ENCODE results near the gene ADCY6. TPM values are rescaled to one million over a fixed set of nuclear protein-coding genes. Genes with fewer than 3 reads are reported as not detected.
A peak's percentile ranks its signal among the peaks of the same experiment; 100 is the strongest.
"Not testable (repeated sequence)": the region's sequence is repeated elsewhere in the genome, so short reads cannot be mapped to it uniquely, and the experiment has no call there.

The ADCY6 gene
- total RNA-seq, 1 experiment from 2014 or later, result 31.5 TPM

DNA sequence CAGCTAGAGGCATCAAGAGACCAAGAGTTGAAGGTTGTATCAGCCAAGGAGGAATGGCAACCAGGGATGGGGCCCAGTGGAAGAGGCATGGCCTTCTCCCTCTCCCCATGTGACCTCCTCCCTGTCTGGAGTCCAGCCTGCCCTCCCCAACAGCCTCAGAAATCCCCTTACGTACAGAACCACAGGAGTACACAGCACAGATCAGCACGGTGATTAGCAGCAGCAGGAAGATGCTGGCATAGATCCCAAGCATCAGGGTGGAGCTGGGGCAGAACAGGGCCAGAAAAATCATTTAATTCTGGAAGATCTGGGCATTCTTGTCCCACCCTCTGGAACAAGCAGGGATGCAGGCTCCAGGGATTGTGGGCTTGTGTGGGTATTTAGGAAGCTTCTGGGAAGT is 14.4 kb downstream of the ADCY6 start:
- in situ Hi-C loops (cut with HindIII; ENCODE audit: low pct_unique_long_range_greater_than_20kb, low sequenced_read_pairs), result no loop called here
- no peak for DNase-seq (ENCODE audit: low read depth, low spot score)

- no peak for DNase-seq (ENCODE audit: low read depth, low spot score)
- in situ Hi-C loops (cut with HindIII; ENCODE audit: low pct_unique_long_range_greater_than_20kb, low sequenced_read_pairs), result no loop called here
Observed at GRCh38 chr12:48773686-48774085, 15.2 kb downstream of the ADCY6 start.

GRCh38 chr12:48771588-48772112 is 17.2 kb downstream of the ADCY6 start:
- in situ Hi-C loops (cut with HindIII; ENCODE audit: low pct_unique_long_range_greater_than_20kb, low sequenced_read_pairs), result no loop called here
- no peak for DNase-seq (ENCODE audit: low read depth, low spot score)

DNA sequence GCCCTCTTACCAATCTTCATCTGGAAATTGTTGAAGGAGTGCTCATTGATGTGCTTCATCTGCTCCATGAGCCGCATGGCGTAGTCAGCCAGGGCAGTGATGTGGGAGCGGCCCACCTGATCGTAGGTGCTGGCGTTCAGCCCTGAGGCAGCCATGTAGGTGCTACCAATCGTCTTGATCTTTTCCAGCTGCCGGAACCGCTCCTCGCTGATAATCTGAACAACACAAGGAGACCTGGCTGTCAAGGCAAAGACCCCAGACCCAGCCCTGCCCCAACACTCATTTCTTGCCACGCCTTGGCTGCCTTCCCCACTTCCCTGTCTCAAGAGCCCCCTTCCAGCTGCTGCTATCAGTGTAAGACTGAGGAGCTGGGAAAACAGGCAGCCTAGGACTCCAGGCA is 18.1 kb downstream of the ADCY6 start:
- in situ Hi-C loops (cut with HindIII; ENCODE audit: low pct_unique_long_range_greater_than_20kb, low sequenced_read_pairs), result no loop called here
- no peak for DNase-seq (ENCODE audit: low read depth, low spot score)

DNA sequence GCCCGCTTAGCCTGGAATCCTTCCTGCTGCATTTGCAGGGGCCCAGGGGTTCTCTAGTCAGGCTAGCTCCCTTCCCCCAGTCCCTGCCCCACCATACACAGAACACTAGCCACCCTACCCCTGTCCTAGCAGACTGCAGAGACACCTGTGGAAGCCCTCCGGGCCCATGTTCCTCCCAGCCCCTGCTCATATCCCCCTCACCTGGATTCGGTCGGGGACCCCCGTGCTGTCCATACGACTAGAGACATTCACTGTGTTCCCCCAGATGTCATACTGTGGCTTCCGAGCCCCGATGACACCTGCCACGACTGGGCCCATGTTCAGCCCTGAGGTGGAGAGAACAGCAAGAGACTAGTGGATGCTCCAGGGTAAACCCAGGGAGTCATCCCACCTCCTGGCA is 20.2 kb downstream of the ADCY6 start:
- in situ Hi-C loops (cut with HindIII; ENCODE audit: low pct_unique_long_range_greater_than_20kb, low sequenced_read_pairs), result no loop called here
- DNase-seq (ENCODE audit: low read depth, low spot score), result no peak

- in situ Hi-C loops (cut with HindIII; ENCODE audit: low pct_unique_long_range_greater_than_20kb, low sequenced_read_pairs), result no loop called here
- no peak for DNase-seq (ENCODE audit: low read depth, low spot score)
Observed at GRCh38 chr12:48768147-48768546, 20.7 kb downstream of the ADCY6 start.

DNA sequence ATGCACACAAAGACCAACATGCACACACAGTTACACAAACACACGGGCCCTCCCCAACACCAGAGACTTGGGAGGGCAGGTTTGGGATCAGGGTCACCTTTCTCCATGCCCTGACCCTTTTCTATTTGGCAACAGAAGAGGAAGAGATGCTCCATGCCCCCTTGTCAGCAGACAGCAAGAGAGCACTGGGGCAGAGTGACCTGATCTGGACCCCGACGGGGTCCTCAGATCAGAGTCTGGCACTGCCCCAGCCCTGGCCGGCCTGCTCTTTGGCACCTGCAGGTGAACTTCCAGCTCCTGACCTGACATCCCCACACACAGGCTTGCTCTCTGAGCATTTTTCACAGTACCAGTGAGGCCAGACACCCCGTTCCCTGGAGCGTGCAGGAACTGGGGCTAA is 21.4 kb downstream of the ADCY6 start:
- no peak for DNase-seq (ENCODE audit: low read depth, low spot score)
- in situ Hi-C loops (cut with HindIII; ENCODE audit: low pct_unique_long_range_greater_than_20kb, low sequenced_read_pairs), result no loop called here

GRCh38 chr12:48767047-48767446 is 21.8 kb downstream of the ADCY6 start:
- in situ Hi-C loops (cut with HindIII; ENCODE audit: low pct_unique_long_range_greater_than_20kb, low sequenced_read_pairs), result no loop called here
- DNase-seq (ENCODE audit: low read depth, low spot score), result no peak

DNA sequence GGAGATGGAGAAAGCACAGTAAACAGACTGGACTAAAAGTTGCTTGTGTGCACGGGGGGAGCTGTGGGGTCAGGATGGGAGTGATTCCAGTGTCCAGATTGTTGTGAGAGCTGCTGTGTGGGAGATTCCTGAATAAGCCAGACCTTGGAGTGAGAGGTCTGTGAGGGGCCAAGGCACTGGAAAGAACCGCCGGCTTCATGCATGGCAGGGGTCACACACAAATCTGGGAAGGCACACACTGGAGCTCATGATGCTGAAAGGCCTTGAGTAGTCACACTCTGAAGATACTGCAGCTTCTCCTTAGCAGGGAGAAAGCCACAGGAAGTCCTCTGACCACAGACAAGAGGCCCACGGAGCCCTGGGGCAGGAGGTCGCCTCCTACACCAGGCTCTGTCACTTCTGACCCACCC is 23.1 kb downstream of the ADCY6 start:
- in situ Hi-C loops (cut with HindIII; ENCODE audit: low pct_unique_long_range_greater_than_20kb, low sequenced_read_pairs), result no loop called here
- no peak for DNase-seq (ENCODE audit: low read depth, low spot score)

DNA sequence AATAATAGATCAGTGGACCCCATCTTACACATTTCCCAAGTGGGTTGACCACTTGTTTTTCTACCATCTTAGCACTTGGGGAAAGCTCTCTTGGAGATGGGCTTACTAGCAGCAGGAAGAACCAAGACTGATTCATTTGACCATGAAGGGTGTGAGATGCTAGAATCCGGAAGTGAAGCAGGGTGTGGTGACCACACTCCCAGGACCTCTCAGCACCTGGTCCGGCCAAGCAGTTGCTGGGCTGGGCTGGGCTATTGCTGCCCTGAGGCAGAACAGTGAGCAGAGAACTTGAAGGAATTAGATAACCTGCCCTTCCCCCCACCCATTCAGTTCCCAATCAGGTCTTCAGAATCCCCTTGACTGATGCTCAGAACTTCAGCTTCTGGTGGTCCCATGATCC is 24.4 kb downstream of the ADCY6 start:
- DNase-seq (ENCODE audit: low read depth, low spot score), result no peak

DNA sequence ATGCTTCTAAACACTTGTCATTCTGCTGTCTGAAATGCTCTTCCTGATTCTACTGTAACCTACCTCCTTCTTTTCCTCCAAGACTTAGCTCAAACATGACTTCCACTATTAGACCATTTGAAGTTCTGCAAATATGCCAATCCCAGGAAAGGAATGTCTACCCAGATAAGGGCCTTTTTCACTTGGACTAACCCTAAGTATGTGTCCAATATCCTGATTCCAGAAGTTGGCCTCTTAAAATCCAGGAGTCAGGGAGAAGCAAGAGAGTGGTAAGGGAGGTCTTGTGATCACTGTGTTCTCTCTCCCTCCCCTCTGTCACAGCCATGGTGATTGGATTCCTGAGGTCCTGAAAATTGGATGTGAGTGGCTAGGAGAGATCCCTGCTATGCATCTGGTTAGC is 30.2 kb downstream of the ADCY6 start:
- no peak for DNase-seq (ENCODE audit: low read depth, low spot score)
- in situ Hi-C loops (cut with HindIII; ENCODE audit: low pct_unique_long_range_greater_than_20kb, low sequenced_read_pairs), result no loop called here

More for the DNA sequence above, 24.4 kb downstream of the ADCY6 start:
- in situ Hi-C loops (cut with HindIII; ENCODE audit: low pct_unique_long_range_greater_than_20kb, low sequenced_read_pairs), result no loop called here

- in situ Hi-C loops (cut with HindIII; ENCODE audit: low pct_unique_long_range_greater_than_20kb, low sequenced_read_pairs), result no loop called here
Observed at GRCh38 chr12:48758186-48758585, 30.7 kb downstream of the ADCY6 start.

GRCh38 chr12:48750769-48751356 is 38.0 kb downstream of the ADCY6 start:
- in situ Hi-C loops (cut with HindIII; ENCODE audit: low pct_unique_long_range_greater_than_20kb, low sequenced_read_pairs), result no loop called here
- DNase-seq (ENCODE audit: low read depth, low spot score), result no peak

More at GRCh38 chr12:48758186-48758585, 30.7 kb downstream of the ADCY6 start:
- DNase-seq (ENCODE audit: low read depth, low spot score), result peak; percentile 65

DNA sequence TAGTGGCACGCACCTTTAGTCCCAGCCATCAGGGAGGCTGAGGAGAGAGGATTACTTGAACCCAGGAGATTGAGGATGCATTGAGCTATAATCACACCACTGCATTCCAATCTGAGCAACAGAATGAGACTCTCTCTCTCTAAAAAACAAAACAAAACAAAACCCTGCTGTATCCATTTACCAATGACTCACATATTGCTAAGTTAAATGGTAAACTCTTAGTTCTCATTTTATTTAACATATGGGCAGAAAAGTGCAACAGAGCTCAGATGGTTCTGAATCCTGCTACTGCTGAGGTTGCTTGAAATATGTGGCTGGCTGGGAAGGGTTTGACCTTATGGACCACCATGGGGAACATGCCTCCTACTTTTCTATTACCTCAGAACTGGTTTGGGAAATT is 38.7 kb downstream of the ADCY6 start:
- no peak for DNase-seq (ENCODE audit: low read depth, low spot score)
- in situ Hi-C loops (cut with HindIII; ENCODE audit: low pct_unique_long_range_greater_than_20kb, low sequenced_read_pairs), result no loop called here

DNA sequence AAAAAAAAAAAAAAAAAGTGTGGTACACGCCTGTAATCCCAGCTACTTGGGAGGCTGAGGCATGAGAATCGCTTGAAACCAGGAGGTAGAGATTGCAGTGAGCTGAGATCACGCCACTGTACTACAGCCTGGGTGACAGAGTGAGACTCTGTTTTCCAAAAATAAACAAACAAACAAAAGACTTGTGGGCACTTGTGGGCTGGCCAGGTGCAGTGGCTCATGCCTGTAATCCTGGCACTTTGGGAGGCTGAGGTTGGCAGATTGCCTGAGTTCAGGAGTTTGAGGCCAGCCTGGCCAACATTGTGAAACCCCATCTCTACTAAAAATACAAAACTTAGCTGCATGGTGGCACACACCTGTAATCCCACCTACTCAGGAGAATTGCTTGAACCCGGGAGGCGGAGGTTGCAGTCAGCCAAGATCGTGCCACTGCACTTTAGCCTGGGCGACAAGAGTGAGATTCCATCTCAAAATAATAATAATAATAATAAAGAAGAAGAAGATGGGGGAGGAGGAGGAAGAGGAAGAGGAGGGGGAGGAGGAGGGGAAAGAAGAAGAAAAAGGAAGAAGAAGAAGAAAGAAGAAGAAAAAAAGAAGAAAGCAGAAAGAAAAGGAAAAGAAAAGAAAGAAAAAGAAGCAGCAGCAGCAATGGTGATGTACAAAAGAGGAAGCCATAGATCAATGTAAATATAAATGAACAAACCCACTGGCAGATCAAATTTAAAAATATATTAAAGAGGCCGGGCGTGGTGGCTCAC is 44.5 kb downstream of the ADCY6 start:
- DNase-seq (ENCODE audit: low read depth, low spot score), result no peak
- in situ Hi-C loops (cut with HindIII; ENCODE audit: low pct_unique_long_range_greater_than_20kb, low sequenced_read_pairs), result no loop called here

GRCh38 chr12:48739618-48740269 is 49.1 kb downstream of the ADCY6 start:
- DNase-seq (ENCODE audit: low read depth, low spot score), result no peak
- in situ Hi-C loops (cut with HindIII; ENCODE audit: low pct_unique_long_range_greater_than_20kb, low sequenced_read_pairs), result no loop called here

- in situ Hi-C loops (cut with HindIII; ENCODE audit: low pct_unique_long_range_greater_than_20kb, low sequenced_read_pairs), result no loop called here
- DNase-seq (ENCODE audit: low read depth, low spot score), result no peak
Observed at GRCh38 chr12:48736456-48736855, 52.4 kb downstream of the ADCY6 start.

DNA sequence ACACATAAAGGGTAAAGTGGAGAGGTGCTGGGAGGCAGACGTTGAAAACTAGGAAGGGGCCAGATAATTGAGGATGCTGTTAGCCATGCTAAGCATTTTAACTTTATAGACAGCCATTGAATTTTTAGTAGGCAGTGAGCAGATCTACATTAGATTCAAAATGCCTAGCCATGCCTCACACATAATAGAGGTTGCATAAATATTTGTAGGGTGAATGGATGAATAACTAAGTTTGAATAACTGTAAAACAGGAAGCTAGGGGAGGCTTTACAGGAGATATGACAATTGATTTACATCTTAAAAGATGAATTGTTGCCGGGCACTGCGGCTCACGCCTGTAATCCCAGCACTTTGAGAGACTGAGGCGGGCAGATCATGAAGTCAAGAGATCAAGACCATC is 60.1 kb downstream of the ADCY6 start:
- in situ Hi-C loops (cut with HindIII; ENCODE audit: low pct_unique_long_range_greater_than_20kb, low sequenced_read_pairs), result no loop called here
- no peak for DNase-seq (ENCODE audit: low read depth, low spot score)

GRCh38 chr12:48720737-48721136 is 68.2 kb downstream of the ADCY6 start:
- in situ Hi-C loops (cut with HindIII; ENCODE audit: low pct_unique_long_range_greater_than_20kb, low sequenced_read_pairs); DNase-seq (ENCODE audit: low read depth, low spot score): not testable (repeated sequence)
